HCT116 (cell line): Measurements from ENCODE around the gene NAMPT. TPM values are rescaled to one million over a fixed set of nuclear protein-coding genes. Genes with fewer than 3 reads are reported as not detected.

Experiments used
- ATAC-seq: fragments of 200-7000 bp; cut with Tn5 transposase; 2 replicates; pipeline ENCODE4 v1.9.1; 2020; ENCODE audit warnings: mild to moderate bottlenecking, moderate library complexity
- BruUV-seq: library from RNA; stranded (reverse); fragments of 400-500 nt; replicated peaks from 2 replicates; lab custom pipeline; 2021; lab: Mats Ljungman, UMichigan
- CTCF ChIA-PET: fragments of 300-600 bp; sonication (Branson Sonifier 250); formaldehyde crosslinking; loops from one replicate; lab custom pipeline; 2021; ENCODE audit warnings: antibody characterized with exemption; lab: Charles Lee
- POLR2A ChIA-PET: fragments of 300-600, 350-600 bp; sonication (Branson Sonifier 250); formaldehyde crosslinking; loops from one replicate; lab custom pipeline; 2021; ENCODE audit warnings: antibody characterized with exemption; lab: Charles Lee
- RAD21 ChIA-PET, 2 experiments: fragments of 300-600 bp; sonication (Branson Sonifier 250); formaldehyde crosslinking; loops; one replicate each; lab custom pipeline; 2023; ENCODE audit warnings: low total read pairs in 2 of 2; ENCODE audit not compliant: uncharacterized antibody in 2 of 2, unreplicated experiment in 2 of 2, low non-redundant PET in 1 of 2; lab: Charles Lee
- DNase-seq: peaks from one replicate; pipeline ENCODE4 v3.0.0-alpha.2; 2010; ENCODE audit warnings: low read depth, low spot score
- H2AFZ ChIP-seq: fragments of 200-600 bp; shearing (Covaris generic), sonication (generic); 2 replicates; pipeline ENCODE4 v1.6.1; 2017; ENCODE audit warnings: low read depth, mixed run types, mixed read lengths, antibody characterized with exemption, low read length; ENCODE audit not compliant: poor library complexity, severe bottlenecking
- H3K27ac ChIP-seq: 2 replicates; pipeline ENCODE4 v1.5.1; 2012; ENCODE audit warnings: low read depth, low read length
- H3K27me3 ChIP-seq: fragments of 200-600 bp; sonication (generic); 2 replicates; pipeline ENCODE4 v1.6.1; 2016; ENCODE audit warnings: mixed run types, low read length, mixed read lengths; ENCODE audit not compliant: insufficient read depth
- H3K36me3 ChIP-seq, 2 experiments: fragments of 200-500 bp in 1 of 2; fragments of 200-600 bp in 1 of 2; sonication (Bioruptor generic) in 1 of 2; sonication (generic) in 1 of 2; 2 replicates each; pipeline versions ENCODE4 v1.5.1 to v1.6.1; 2014 to 2016; ENCODE audit warnings: low read length in 2 of 2, inconsistent platforms in 1 of 2, mixed read lengths in 1 of 2, mixed run types in 1 of 2; ENCODE audit not compliant: insufficient read depth in 2 of 2, control insufficient read depth in 1 of 2
- H3K4me1 ChIP-seq, 2 experiments: fragments of 200-600 bp in 1 of 2; sonication (generic) in 1 of 2; 2 replicates each; pipeline versions ENCODE4 v1.5.1 to v1.6.1; 2012 to 2017; ENCODE audit warnings: low read length in 2 of 2, inconsistent platforms in 1 of 2, mild to moderate bottlenecking in 1 of 2, mixed read lengths in 1 of 2, mixed run types in 1 of 2, moderate library complexity in 1 of 2; ENCODE audit not compliant: insufficient read depth in 2 of 2, control insufficient read depth in 1 of 2
- H3K4me2 ChIP-seq: fragments of 200-600 bp; sonication (generic); 2 replicates; pipeline ENCODE4 v1.6.1; 2017; ENCODE audit warnings: mixed run types, low read length, mixed read lengths
- H3K4me3 ChIP-seq, 2 experiments: fragments of 200-600 bp in 1 of 2; sonication (generic) in 1 of 2; replicated peaks in 1 of 2; 2 replicates each; pipeline ENCODE4 v1.5.1; 2011 to 2016; ENCODE audit warnings: low read length in 2 of 2, control low read depth in 1 of 2, low read depth in 1 of 2, mild to moderate bottlenecking in 1 of 2, mixed read lengths in 1 of 2, mixed run types in 1 of 2
- H3K79me2 ChIP-seq: fragments of 200-600 bp; sonication (generic); 2 replicates; pipeline ENCODE4 v1.6.1; 2017; ENCODE audit warnings: mild to moderate bottlenecking, mixed run types, low read length, moderate library complexity, mixed read lengths; ENCODE audit not compliant: insufficient read depth
- H3K9ac ChIP-seq: fragments of 200-600 bp; sonication (generic); 2 replicates; pipeline ENCODE4 v1.6.1; 2016; ENCODE audit warnings: low read length, mixed read lengths
- H3K9me2 ChIP-seq: fragments of 200-600 bp; sonication (generic), shearing (Covaris generic); 2 replicates; pipeline ENCODE4 v1.6.1; 2017; ENCODE audit warnings: mixed run types, mild to moderate bottlenecking, moderate library complexity; ENCODE audit not compliant: insufficient read depth
- H3K9me3 ChIP-seq, 2 experiments: fragments of 200-500 bp in 1 of 2; fragments of 200-600 bp in 1 of 2; sonication (Bioruptor generic) in 1 of 2; sonication (generic) in 1 of 2; 2 replicates each; pipeline ENCODE4 v1.6.1; 2014 to 2017; ENCODE audit warnings: low read length in 2 of 2, mixed read lengths in 2 of 2, inconsistent platforms in 1 of 2, low read depth in 1 of 2, mild to moderate bottlenecking in 1 of 2, mixed run types in 1 of 2, moderate library complexity in 1 of 2; ENCODE audit not compliant: control insufficient read depth in 1 of 2, insufficient read depth in 1 of 2
- H4K20me1 ChIP-seq: fragments of 200-600 bp; sonication (generic), shearing (Covaris generic); 2 replicates; pipeline ENCODE4 v1.6.1; 2017; ENCODE audit warnings: mixed run types, mild to moderate bottlenecking, moderate library complexity; ENCODE audit not compliant: insufficient read depth
- ATF3 ChIP-seq: IDR thresholded peaks from 2 replicates; pipeline ENCODE4 v1.6.1; 2012
- CEBPB ChIP-seq: IDR thresholded peaks from 2 replicates; pipeline ENCODE4 v1.6.1; 2012; ENCODE audit warnings: low read depth
- EGR1 ChIP-seq: IDR thresholded peaks from 2 replicates; pipeline ENCODE4 v1.6.1; 2012; ENCODE audit warnings: low read depth
- ELF1 ChIP-seq: IDR thresholded peaks from 2 replicates; pipeline ENCODE4 v1.6.1; 2012; ENCODE audit warnings: low read depth, borderline replicate concordance
- EZH2 ChIP-seq: fragments of 200-600 bp; sonication (generic); IDR thresholded peaks from 2 replicates; pipeline ENCODE4 v1.6.1; 2017; ENCODE audit warnings: antibody characterized with exemption, mixed run types
- FOSL1 ChIP-seq: IDR thresholded peaks from 2 replicates; pipeline ENCODE4 v1.6.1; 2012; ENCODE audit warnings: low read depth
- JUND ChIP-seq: IDR thresholded peaks from 2 replicates; pipeline ENCODE4 v1.6.1; 2012
- MAX ChIP-seq: IDR thresholded peaks from 2 replicates; pipeline ENCODE4 v1.6.1; 2012
- RAD21 ChIP-seq: IDR thresholded peaks from 2 replicates; pipeline ENCODE4 v1.6.1; 2012; ENCODE audit warnings: low read depth, mild to moderate bottlenecking
- SP1 ChIP-seq: IDR thresholded peaks from 2 replicates; pipeline ENCODE4 v1.6.1; 2012; ENCODE audit warnings: low read depth
- SRF ChIP-seq: IDR thresholded peaks from 2 replicates; pipeline ENCODE4 v1.6.1; 2012; ENCODE audit warnings: low read depth
- TCF7L2 ChIP-seq: IDR thresholded peaks from 2 replicates; pipeline ENCODE4 v1.7.0; 2011; ENCODE audit warnings: borderline replicate concordance, inconsistent platforms; ENCODE audit not compliant: insufficient read depth, insufficient read length; ENCODE audit errors: extremely low read depth
- YY1 ChIP-seq: IDR thresholded peaks from 2 replicates; pipeline ENCODE4 v1.6.1; 2011; ENCODE audit warnings: low read length, low read depth, moderate library complexity, mild to moderate bottlenecking; ENCODE audit not compliant: insufficient replicate concordance; ENCODE audit errors: extremely low read depth
- ZFX ChIP-seq: fragments of 450-650 bp; IDR thresholded peaks from 2 replicates; pipeline ENCODE4 v1.6.1; 2017
- ZNF274 ChIP-seq: fragments of 200-500 bp; sonication (Bioruptor generic); IDR thresholded peaks from 2 replicates; pipeline ENCODE4 v1.6.1; 2014; ENCODE audit warnings: mild to moderate bottlenecking, low read depth, low read length, inconsistent platforms
- intact Hi-C: fragments of 100-400 bp; cut with micrococcal nuclease; formaldehyde crosslinking; loops from 2 replicates; pipeline ENCODE4 v1.10.0; 2022
- total RNA-seq: library from RNA; stranded (reverse); gene quantifications from one replicate; pipeline ENCODE4 v1.2.1, GENCODE V29; 2021; ENCODE audit not compliant: unreplicated experiment

The NAMPT gene
- total RNA-seq, 1 experiment from 2014 or later: 113 TPM

- ChIA-PET CTCF (no interaction called here), RAD21 (no interaction called here), POLR2A (no interaction called here)
- Histone ChIP-seq H3K4me1 (peaks cover 0 to 5% of the 10 kb centered on the region in 2 experiments; a peak in 1 of 4 replicates), H3K9ac (no peak overlapping the region), H3K79me2 (no peaks in the 10 kb centered on the region), H3K4me3 (no peak overlapping the region), H3K9me2 (no peaks in the 10 kb centered on the region), H2AFZ (no peak overlapping the region), H4K20me1 (no peaks in the 10 kb centered on the region), H3K27ac (no peak overlapping the region), H3K27me3 (no peaks in the 10 kb centered on the region), H3K4me2 (no peak overlapping the region), H3K36me3 (no peaks in the 10 kb centered on the region), H3K9me3 (no peaks in the 10 kb centered on the region)
- ATAC-seq: no peak
- no peak for TF ChIP-seq ZNF274
- no peak for TF ChIP-seq MAX
- TF ChIP-seq EZH2: no peak
- TF ChIP-seq ATF3: no peak
- TF ChIP-seq FOSL1: no peak
- no peak for TF ChIP-seq SP1
- no peak for TF ChIP-seq SRF
- TF ChIP-seq YY1: no peak
- DNase-seq: no peak
- intact Hi-C loops: no loop called here
- no TSS peak for BruUV-seq
Measured at GRCh38 chr7:106329971-106330733, 45.4 kb upstream of the NAMPT start.

GRCh38 chr7:106329408-106329807 lies 44.6 kb upstream of the NAMPT start:
- BruUV-seq: no TSS peak
- H3K4me1 ChIP-seq: peaks cover 0 to 5% of the 10 kb centered on the region in 2 experiments; a peak in 1 of 4 replicates
- no peaks in the 10 kb centered on the region for H4K20me1 ChIP-seq
- intact Hi-C loops: no loop called here
- no peaks in the 10 kb centered on the region for H3K9me2 ChIP-seq
- no peaks in the 10 kb centered on the region for H3K27me3 ChIP-seq
- ATAC-seq (no peak), DNase-seq (no peak)
- no peak overlapping the region for H2AFZ ChIP-seq
- ChIA-PET RAD21 (no interaction called here), POLR2A (no interaction called here), CTCF (no interaction called here)
- no peak overlapping the region for H3K4me2 ChIP-seq
- no peak overlapping the region for H3K4me3 ChIP-seq
- no peaks in the 10 kb centered on the region for H3K36me3 ChIP-seq
- no peaks in the 10 kb centered on the region for H3K9me3 ChIP-seq
- TF ChIP-seq JUND: no peak
- no peak for TF ChIP-seq ZFX
- no peak for TF ChIP-seq EZH2
- TF ChIP-seq ELF1: no peak
- TF ChIP-seq YY1: no peak
- no peak for TF ChIP-seq RAD21
- TF ChIP-seq SRF: no peak
- no peak for TF ChIP-seq EGR1
- no peak for TF ChIP-seq ATF3
- no peak for TF ChIP-seq TCF7L2
- no peak for TF ChIP-seq CEBPB
- no peak overlapping the region for H3K9ac ChIP-seq
- no peaks in the 10 kb centered on the region for H3K79me2 ChIP-seq
- H3K27ac ChIP-seq: no peak overlapping the region
